GM12878 (cell line): ENCODE measurements around the gene LEP. TPM values are rescaled to one million over a fixed set of nuclear protein-coding genes. Genes with fewer than 3 reads are reported as not detected.

Source experiments
- ATAC-seq: fragments of 200-7000 bp; cut with Tn5 transposase; 3 replicates; pipeline ENCODE4 v1.9.1; 2020; ENCODE audit warnings: mild to moderate bottlenecking, moderate library complexity
- BruUV-seq: library from RNA; stranded (reverse); fragments of 400-500 nt; replicated peaks from 2 replicates; lab custom pipeline; 2021; lab: Mats Ljungman, UMichigan
- CTCF ChIA-PET: fragments of 300-600 bp; sonication (Branson Sonifier 250); formaldehyde crosslinking; extraction: SDS; loops from one replicate; lab custom pipeline; 2021; ENCODE audit warnings: inconsistent platforms; lab: Yijun Ruan, JAX
- POLR2A ChIA-PET: fragments of 350-600 bp; formaldehyde crosslinking; extraction: SDS; loops from one replicate; lab custom pipeline; 2021; ENCODE audit warnings: inconsistent platforms; lab: Charles Lee
- RAD21 ChIA-PET: fragments of 300-600 bp; sonication (Branson Sonifier 250); formaldehyde crosslinking; loops from one replicate; lab custom pipeline; 2023; ENCODE audit warnings: antibody characterized with exemption; ENCODE audit not compliant: unreplicated experiment; lab: Charles Lee
- SMC1A ChIA-PET: fragments of 300-600 bp; sonication (Branson Sonifier 250); formaldehyde crosslinking; loops from one replicate; lab custom pipeline; 2023; ENCODE audit not compliant: unreplicated experiment, uncharacterized antibody; lab: Charles Lee
- DNase-seq: peaks from one replicate; pipeline ENCODE4 v3.0.0-alpha.2; 2011; ENCODE audit warnings: low read depth, low spot score
- FAIRE-seq: peaks from 3 replicates; lab custom pipeline; 2011; peaks lifted over from hg19 to GRCh38; lab: Jason Lieb, UNC
- H2AFZ ChIP-seq: 2 replicates; pipeline ENCODE4 v1.6.0; 2011; ENCODE audit warnings: low read depth, low read length, control low read depth; ENCODE audit not compliant: control insufficient read depth
- H3K27ac ChIP-seq: 2 replicates; pipeline ENCODE4 v1.5.1; 2011; ENCODE audit warnings: control low read depth; ENCODE audit not compliant: control insufficient read depth, insufficient read depth
- H3K27me3 ChIP-seq, 2 experiments: replicated peaks in 1 of 2; 2 replicates each; pipeline versions ENCODE4 v1.6.0 to v1.6.1; 2011; ENCODE audit warnings: low read length in 1 of 2; ENCODE audit not compliant: control insufficient read depth in 2 of 2, insufficient read depth in 2 of 2
- H3K36me3 ChIP-seq, 2 experiments: 2 replicates each; pipeline ENCODE4 v1.5.1; 2011; ENCODE audit warnings: low read length in 1 of 2; ENCODE audit not compliant: control insufficient read depth in 2 of 2, insufficient read depth in 2 of 2
- H3K4me1 ChIP-seq: 2 replicates; pipeline ENCODE4 v1.6.1; 2011; ENCODE audit warnings: mild to moderate bottlenecking, low read length, moderate library complexity, mixed read lengths; ENCODE audit not compliant: control insufficient read depth, insufficient read depth
- H3K4me2 ChIP-seq: 2 replicates; pipeline ENCODE4 v1.6.0; 2011; ENCODE audit warnings: control low read depth; ENCODE audit not compliant: control insufficient read depth, insufficient read depth
- H3K4me3 ChIP-seq: fragments of 200-600 bp; sonication (generic); 2 replicates; pipeline ENCODE4 v1.5.1; 2016
- H3K79me2 ChIP-seq: 2 replicates; pipeline ENCODE4 v1.6.0; 2011; ENCODE audit warnings: low read length; ENCODE audit not compliant: control insufficient read depth, insufficient read depth
- H3K9ac ChIP-seq: 2 replicates; pipeline ENCODE4 v1.8.0; 2011; ENCODE audit warnings: low read length, control low read depth, mixed read lengths; ENCODE audit not compliant: control insufficient read depth, insufficient read depth
- H3K9me3 ChIP-seq: replicated peaks from 3 replicates; pipeline ENCODE4 v1.5.1; 2011; ENCODE audit warnings: mild to moderate bottlenecking, low read length; ENCODE audit not compliant: control insufficient read depth, insufficient read depth
- H4K20me1 ChIP-seq: 2 replicates; pipeline ENCODE4 v1.6.0; 2011; ENCODE audit not compliant: control insufficient read depth, insufficient read depth
- BACH1 ChIP-seq: fragments of 450-650 bp; IDR thresholded peaks from 2 replicates; pipeline ENCODE4 v1.6.1; 2017; ENCODE audit warnings: mild to moderate bottlenecking, borderline replicate concordance
- IKZF1 ChIP-seq: fragments of 450-650 bp; conservative IDR thresholded peaks from 2 replicates; pipeline ENCODE4 v1.6.1; 2017; ENCODE audit warnings: antibody characterized with exemption, mild to moderate bottlenecking
- KLF5 ChIP-seq: fragments of 450-650 bp; IDR thresholded peaks from 2 replicates; pipeline ENCODE4 v1.6.1; 2014; ENCODE audit warnings: mild to moderate bottlenecking; ENCODE audit not compliant: partially characterized antibody
- NFIC ChIP-seq: IDR thresholded peaks from 2 replicates; pipeline ENCODE4 v1.6.1; 2012; ENCODE audit warnings: low read depth, mild to moderate bottlenecking, inconsistent platforms, low read length, moderate library complexity
- NR2C1 ChIP-seq: fragments of 450-650 bp; IDR thresholded peaks from 2 replicates; pipeline ENCODE4 v1.6.1; 2017; ENCODE audit warnings: antibody characterized with exemption, mild to moderate bottlenecking, moderate library complexity
- POU2F2 ChIP-seq: IDR thresholded peaks from 3 replicates; pipeline ENCODE4 v1.6.1; 2011; ENCODE audit warnings: low read depth, mild to moderate bottlenecking, low read length, borderline replicate concordance
- RELA ChIP-seq: fragments of 450-650 bp; IDR thresholded peaks from 2 replicates; pipeline ENCODE4 v1.8.0; 2014; ENCODE audit warnings: borderline replicate concordance; ENCODE audit not compliant: partially characterized antibody
- SIX5 ChIP-seq: IDR thresholded peaks from 2 replicates; pipeline ENCODE4 v1.6.1; 2011; ENCODE audit warnings: mild to moderate bottlenecking, low read depth, low read length, moderate library complexity; ENCODE audit not compliant: severe bottlenecking
- WGBS: methylation state at CpG from one replicate; pipeline ENCODE4 v1.1.6; 2016; ENCODE audit warnings: low lambda C conversion rate; ENCODE audit not compliant: insufficient replicate concordance, insufficient coverage; ENCODE audit errors: missing lambda C conversion rate; 5-methylcytosine and 5-hydroxymethylcytosine counted together
- in situ Hi-C: fragments of 300-500 bp; cut with MboI; formaldehyde crosslinking; loops from 9 replicates; pipeline ENCODE4 v1.14.3; 2018; ENCODE audit warnings: mixed read lengths
- intact Hi-C: fragments of 100-400 bp; cut with micrococcal nuclease; formaldehyde crosslinking; loops from one replicate; pipeline ENCODE4 v1.14.2; 2022; ENCODE audit not compliant: unreplicated experiment
- polyA plus RNA-seq, 11 experiments: library from polyadenylated mRNA; depleted of rRNA in 4 of 11; unstranded in 6 of 11; stranded (reverse) in 5 of 11; fragments of >200 nt; fragmentation: Nextera tagmentation in 4 of 11; fragmentation: Illumina TruSeq in 1 of 11; extraction: Ambion mirVana in 4 of 11; extraction: Trizol in 1 of 11; gene quantifications; 1 replicate in 1 of 11; 2 replicates in 10 of 11; pipeline versions ENCODE4 v1.2.1 to v1.2.3, GENCODE V29; 2011 to 2016; ENCODE audit warnings: inconsistent platforms in 2 of 11, missing spikeins in 2 of 11, low read depth in 1 of 11
- total RNA-seq, 4 experiments: library from RNA; depleted of rRNA in 3 of 4; stranded (reverse); fragments of >200 nt in 3 of 4; fragmentation: Illumina TruSeq in 1 of 4; extraction: Trizol in 1 of 4; gene quantifications; 2 replicates each; pipeline versions ENCODE4 v1.2.1 to v1.2.3, GENCODE V29; 2013 to 2021
- TF ChIP-seq, protein P1 (sequence below): fragments of 450-650 bp; IDR thresholded peaks from 2 replicates; pipeline ENCODE4 v1.6.1; 2017; ENCODE audit warnings: mild to moderate bottlenecking
- TF ChIP-seq, protein P2 (sequence below): IDR thresholded peaks from 2 replicates; pipeline ENCODE4 v1.6.1; 2011; ENCODE audit warnings: borderline replicate concordance, low read depth, mild to moderate bottlenecking, moderate library complexity, mixed read lengths, low read length; ENCODE audit not compliant: insufficient read depth; ENCODE audit errors: extremely low read length
- TF ChIP-seq, protein P3 (sequence below): fragments of 450-650 bp; IDR thresholded peaks from 2 replicates; pipeline ENCODE4 v1.6.1; 2016; ENCODE audit warnings: mild to moderate bottlenecking, moderate library complexity, borderline replicate concordance

The LEP gene
- total and polyA plus RNA-seq, 10 of the 15 experiments (the other 5 are each of a cell fraction or from before 2014, with no cell fraction given), result not detected

DNA sequence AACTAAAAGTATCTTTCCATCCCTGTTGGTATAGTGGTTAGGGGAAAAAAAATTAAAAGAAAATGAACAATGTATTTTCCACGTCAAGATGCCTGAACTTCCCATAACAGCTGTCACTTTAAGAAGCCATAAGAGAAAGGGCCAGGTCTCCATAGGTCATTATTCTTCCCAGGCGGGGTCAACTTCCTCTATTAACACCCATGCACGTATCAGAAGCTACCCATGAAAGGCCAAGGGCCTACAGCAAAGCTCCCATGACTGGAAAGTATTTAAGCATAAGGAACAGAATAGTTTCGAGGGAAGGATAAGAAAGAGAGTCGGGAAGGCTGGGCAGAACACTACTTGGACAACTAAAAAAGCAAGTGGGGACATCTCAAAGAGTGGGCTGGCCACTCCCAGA, 62.6 kb downstream of the LEP start:
- WGBS, result 94% methylated on average over 5 of the region's 5 CpGs
- Histone ChIP-seq H3K36me3 (peaks cover 6 to 8% of the 10 kb centered on the region in 2 experiments; a peak in 3 of 4 replicates), H3K9me3 (no peaks in the 10 kb centered on the region), H3K79me2 (no peaks in the 10 kb centered on the region), H3K9ac (no peak overlapping the region), H3K27ac (no peak overlapping the region), H3K4me1 (no peaks in the 10 kb centered on the region), H2AFZ (no peak overlapping the region), H3K4me3 (no peak overlapping the region), H4K20me1 (no peaks in the 10 kb centered on the region), H3K4me2 (no peak overlapping the region), H3K27me3 (no peaks in the 10 kb centered on the region)
- no peak for TF ChIP-seq POU2F2
- TF ChIP-seq, protein P1, sequence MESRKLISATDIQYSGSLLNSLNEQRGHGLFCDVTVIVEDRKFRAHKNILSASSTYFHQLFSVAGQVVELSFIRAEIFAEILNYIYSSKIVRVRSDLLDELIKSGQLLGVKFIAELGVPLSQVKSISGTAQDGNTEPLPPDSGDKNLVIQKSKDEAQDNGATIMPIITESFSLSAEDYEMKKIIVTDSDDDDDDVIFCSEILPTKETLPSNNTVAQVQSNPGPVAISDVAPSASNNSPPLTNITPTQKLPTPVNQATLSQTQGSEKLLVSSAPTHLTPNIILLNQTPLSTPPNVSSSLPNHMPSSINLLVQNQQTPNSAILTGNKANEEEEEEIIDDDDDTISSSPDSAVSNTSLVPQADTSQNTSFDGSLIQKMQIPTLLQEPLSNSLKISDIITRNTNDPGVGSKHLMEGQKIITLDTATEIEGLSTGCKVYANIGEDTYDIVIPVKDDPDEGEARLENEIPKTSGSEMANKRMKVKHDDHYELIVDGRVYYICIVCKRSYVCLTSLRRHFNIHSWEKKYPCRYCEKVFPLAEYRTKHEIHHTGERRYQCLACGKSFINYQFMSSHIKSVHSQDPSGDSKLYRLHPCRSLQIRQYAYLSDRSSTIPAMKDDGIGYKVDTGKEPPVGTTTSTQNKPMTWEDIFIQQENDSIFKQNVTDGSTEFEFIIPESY, result no peak
- no peak for TF ChIP-seq SIX5
- TF ChIP-seq NR2C1, result no peak
- RAD21 ChIA-PET, result no interaction called here
- ATAC-seq (no peak), FAIRE-seq (no peak), DNase-seq (no peak)
- POLR2A ChIA-PET, result no interaction called here
- CTCF ChIA-PET, result no interaction called here
- SMC1A ChIA-PET, result no interaction called here
- intact Hi-C loops (no loop called here), in situ Hi-C loops (no loop called here)
- BruUV-seq, result no TSS peak

DNA sequence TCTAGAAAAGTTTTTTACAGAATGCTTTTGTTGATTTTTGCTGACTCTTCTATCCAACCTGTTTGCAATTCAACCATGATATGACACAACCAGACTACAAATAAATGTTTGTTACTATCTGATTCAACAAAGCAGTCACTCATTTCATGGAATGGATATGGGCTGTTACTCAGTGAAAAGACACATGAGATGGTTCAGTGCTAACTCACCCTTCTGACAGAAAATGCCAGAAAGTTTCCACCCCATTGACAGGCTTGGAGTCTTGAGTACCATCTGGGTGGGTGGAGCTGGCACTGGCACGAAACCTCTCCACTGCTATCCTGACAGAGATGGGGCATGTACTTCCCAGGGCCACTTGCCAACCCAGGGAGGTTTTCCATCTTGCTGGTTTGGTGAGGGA, 63.1 kb downstream of the LEP start:
- SMC1A ChIA-PET, result no interaction called here
- RAD21 ChIA-PET, result no interaction called here
- DNase-seq (no peak), ATAC-seq (no peak), FAIRE-seq (no peak)
- Histone ChIP-seq H3K79me2 (no peaks in the 10 kb centered on the region), H3K9me3 (no peaks in the 10 kb centered on the region), H3K4me1 (no peaks in the 10 kb centered on the region), H3K27ac (no peak overlapping the region), H3K27me3 (no peaks in the 10 kb centered on the region), H3K36me3 (peaks cover 7 to 8% of the 10 kb centered on the region in 2 experiments; a peak in 3 of 4 replicates), H3K4me3 (no peak overlapping the region), H4K20me1 (no peaks in the 10 kb centered on the region), H3K4me2 (no peak overlapping the region), H2AFZ (no peak overlapping the region), H3K9ac (no peak overlapping the region)
- TF ChIP-seq NFIC (no peak), KLF5 (no peak), BACH1 (no peak), RELA (no peak), IKZF1 (no peak), NR2C1 (no peak)
- TF ChIP-seq, protein P2, sequence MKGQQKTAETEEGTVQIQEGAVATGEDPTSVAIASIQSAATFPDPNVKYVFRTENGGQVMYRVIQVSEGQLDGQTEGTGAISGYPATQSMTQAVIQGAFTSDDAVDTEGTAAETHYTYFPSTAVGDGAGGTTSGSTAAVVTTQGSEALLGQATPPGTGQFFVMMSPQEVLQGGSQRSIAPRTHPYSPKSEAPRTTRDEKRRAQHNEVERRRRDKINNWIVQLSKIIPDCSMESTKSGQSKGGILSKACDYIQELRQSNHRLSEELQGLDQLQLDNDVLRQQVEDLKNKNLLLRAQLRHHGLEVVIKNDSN, result no peak
- TF ChIP-seq, protein P3, sequence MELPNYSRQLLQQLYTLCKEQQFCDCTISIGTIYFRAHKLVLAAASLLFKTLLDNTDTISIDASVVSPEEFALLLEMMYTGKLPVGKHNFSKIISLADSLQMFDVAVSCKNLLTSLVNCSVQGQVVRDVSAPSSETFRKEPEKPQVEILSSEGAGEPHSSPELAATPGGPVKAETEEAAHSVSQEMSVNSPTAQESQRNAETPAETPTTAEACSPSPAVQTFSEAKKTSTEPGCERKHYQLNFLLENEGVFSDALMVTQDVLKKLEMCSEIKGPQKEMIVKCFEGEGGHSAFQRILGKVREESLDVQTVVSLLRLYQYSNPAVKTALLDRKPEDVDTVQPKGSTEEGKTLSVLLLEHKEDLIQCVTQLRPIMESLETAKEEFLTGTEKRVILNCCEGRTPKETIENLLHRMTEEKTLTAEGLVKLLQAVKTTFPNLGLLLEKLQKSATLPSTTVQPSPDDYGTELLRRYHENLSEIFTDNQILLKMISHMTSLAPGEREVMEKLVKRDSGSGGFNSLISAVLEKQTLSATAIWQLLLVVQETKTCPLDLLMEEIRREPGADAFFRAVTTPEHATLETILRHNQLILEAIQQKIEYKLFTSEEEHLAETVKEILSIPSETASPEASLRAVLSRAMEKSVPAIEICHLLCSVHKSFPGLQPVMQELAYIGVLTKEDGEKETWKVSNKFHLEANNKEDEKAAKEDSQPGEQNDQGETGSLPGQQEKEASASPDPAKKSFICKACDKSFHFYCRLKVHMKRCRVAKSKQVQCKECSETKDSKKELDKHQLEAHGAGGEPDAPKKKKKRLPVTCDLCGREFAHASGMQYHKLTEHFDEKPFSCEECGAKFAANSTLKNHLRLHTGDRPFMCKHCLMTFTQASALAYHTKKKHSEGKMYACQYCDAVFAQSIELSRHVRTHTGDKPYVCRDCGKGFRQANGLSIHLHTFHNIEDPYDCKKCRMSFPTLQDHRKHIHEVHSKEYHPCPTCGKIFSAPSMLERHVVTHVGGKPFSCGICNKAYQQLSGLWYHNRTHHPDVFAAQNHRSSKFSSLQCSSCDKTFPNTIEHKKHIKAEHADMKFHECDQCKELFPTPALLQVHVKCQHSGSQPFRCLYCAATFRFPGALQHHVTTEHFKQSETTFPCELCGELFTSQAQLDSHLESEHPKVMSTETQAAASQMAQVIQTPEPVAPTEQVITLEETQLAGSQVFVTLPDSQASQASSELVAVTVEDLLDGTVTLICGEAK, result no peak
- intact Hi-C loops (no loop called here), in situ Hi-C loops (no loop called here)
- POLR2A ChIA-PET, result no interaction called here
- BruUV-seq, result no TSS peak
- CTCF ChIA-PET, result no interaction called here
- WGBS, result 94% methylated on average over 1 of the region's 1 CpG
